ENCODE results near the gene PFKFB4. TPM values are rescaled to one million over a fixed set of nuclear protein-coding genes. Genes with fewer than 3 reads are reported as not detected.

Gene PFKFB4
- total RNA-seq, 1 donor from 2014 or later, result 19.2 TPM

DNA sequence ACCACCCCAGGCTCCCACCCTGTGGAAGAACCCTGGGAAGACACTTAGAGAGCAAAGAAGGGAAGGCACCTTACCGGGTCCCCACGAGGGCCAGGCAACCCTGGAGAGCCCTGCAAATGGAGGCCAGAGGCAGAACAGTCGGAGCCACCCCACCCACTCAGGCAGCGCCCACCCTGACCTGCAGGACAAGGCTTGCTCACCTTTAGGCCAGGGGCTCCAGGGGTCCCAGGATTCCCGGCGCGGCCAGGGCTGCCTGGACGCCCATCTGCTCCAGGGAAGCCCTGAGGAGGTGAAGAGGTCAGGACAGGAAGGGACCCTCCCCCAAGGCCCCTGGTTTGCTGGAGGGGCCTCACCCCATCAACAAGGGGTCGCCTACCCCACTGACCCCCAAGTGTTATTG, 28.2 kb upstream of the PFKFB4 start:
- DNase-seq, result no peak

DNA sequence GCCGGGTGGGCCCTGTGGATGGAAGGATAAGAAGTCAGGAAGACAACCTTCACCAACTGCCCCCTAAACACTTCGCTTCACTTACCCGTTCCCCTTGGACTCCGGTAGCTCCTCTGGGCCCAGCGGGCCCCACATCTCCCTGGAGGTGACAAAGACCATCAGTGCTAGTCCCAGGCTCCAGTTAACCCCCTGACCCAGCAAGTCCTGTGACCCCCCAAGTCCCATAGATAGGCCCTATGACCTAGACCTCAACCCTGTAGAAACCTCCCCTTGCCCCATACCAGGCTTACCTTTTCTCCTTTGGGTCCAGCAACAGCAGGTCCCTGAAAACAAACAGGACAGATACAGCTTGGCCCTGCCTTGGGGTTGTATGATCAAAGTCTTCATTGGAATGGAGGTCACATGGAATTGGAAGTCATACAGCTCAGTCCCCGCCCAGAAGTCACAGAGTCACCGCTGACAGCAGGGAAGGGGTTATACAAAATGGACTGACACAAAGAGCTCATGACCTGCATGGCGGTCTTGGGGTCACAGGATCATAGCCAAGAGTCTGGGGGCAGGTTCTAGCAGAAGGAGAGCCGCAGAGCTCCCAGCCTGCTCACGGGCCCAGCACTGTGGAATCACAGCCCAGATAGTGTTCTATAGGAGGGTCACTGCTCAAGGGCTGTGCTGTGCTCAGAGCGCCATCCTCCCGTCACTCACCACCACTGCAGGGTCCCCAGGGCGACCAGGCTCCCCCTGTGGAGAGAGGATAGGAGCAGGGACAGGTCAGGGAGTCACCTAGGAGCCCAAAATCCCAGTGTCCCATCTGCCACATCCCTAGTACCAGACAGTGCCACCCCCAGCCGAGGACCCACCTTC, 25.2 kb upstream of the PFKFB4 start:
- no peak for DNase-seq

DNA sequence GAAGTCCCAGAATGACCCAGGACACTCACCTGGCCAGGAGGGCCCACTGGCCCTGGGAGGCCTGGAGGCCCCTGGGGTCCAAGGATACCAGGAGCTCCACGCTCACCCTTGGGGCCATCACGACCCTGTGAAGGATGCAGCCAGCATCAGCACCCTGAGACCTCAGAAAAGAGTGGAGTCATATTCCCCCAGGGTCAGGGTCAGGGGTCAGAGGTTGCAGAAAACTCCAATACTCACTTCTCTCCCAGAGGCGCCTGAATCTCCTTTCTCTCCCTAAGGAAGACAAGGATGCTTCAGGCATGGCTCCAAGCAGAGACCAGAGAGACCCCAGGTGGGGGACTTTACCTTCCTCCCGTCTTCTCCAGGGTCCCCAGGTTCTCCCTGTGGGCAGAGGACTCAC, 20.0 kb upstream of the PFKFB4 start:
- no peak for DNase-seq

DNA sequence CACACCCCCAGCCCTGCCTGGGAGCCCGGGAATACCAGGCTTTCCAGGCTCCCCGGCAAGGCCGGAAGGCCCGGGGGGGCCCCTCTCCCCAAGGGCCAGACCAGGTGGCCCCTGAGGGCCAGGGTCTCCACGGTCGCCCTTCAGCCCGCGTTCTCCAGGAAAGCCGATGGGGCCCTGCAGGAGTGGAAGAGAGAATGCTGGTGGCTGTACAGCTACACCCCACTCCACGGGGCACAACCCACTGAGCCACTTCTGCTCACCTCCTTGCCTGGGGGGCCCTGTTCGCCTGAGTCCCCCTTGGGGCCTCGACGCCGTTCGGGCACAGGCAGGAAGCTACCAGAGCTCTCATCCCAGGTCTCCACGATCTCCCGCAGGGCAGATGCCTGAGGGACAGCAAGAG, 18.8 kb upstream of the PFKFB4 start:
- DNase-seq, result no peak

DNA sequence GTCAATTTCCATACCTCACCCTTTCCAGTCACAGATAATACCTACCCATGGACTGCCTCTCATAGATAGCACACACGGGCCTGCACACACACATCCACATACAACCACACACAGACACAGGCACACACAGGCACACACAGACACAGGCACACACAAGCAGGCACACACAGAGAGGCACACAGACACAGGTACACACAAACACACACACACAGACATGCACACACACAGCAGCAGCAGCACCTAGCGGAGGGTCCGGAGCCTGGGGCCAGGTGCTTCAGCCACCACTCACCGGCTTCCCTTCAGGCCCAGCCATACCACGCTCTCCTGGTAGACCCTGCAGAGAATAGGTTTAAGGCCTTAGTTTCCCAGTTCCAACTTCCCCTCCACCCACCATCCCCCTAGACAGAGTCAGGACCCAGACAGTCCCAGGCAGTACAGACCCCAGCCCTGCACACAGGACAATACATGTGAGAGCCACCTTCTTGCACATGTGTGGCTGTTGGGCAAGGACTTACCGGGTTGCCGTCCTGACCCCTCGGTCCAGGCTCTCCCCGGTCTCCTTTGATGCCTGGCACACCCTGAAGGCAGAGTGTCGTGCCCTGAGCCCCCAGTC, 17.5 kb upstream of the PFKFB4 start:
- no peak for DNase-seq

DNA sequence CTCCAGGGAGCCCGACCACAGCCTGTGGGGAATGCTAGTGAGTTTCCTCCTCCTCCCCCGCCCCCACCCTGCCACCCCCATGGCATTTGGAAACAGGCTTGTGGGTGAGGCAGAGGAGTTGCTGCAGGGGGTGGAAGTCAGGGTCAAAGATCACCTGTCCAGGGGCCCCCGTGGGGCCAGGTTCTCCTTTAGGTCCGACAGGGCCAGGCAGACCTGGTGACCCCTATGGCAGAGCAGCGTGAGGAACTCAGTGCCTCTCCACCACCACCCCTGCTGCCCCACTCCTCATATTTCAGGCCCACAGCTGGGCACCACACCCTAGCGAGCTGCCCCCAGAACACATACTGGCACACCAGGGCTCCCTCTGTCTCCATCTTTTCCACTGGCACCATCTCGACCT, 15.9 kb upstream of the PFKFB4 start:
- no peak for DNase-seq

DNA sequence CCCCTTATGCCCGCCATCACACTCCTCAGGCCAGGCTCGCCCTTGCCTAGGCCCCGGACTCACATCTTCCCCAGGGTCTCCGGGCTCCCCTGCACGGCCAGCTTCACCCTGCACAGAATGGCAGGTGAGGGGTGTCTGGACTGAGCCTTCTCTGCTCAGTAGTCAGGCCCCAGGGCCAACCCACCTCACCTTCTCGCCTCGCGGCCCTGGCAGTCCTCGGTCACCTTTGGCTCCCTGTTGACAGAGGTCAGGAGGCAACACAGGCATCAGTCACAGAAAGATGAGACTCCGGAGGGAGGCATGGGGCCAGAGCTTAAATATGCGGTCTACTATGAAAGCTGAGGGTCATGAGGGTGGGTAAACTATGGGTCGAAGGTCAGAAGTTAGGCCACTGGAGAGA, 15.3 kb upstream of the PFKFB4 start:
- DNase-seq, result no peak

DNA sequence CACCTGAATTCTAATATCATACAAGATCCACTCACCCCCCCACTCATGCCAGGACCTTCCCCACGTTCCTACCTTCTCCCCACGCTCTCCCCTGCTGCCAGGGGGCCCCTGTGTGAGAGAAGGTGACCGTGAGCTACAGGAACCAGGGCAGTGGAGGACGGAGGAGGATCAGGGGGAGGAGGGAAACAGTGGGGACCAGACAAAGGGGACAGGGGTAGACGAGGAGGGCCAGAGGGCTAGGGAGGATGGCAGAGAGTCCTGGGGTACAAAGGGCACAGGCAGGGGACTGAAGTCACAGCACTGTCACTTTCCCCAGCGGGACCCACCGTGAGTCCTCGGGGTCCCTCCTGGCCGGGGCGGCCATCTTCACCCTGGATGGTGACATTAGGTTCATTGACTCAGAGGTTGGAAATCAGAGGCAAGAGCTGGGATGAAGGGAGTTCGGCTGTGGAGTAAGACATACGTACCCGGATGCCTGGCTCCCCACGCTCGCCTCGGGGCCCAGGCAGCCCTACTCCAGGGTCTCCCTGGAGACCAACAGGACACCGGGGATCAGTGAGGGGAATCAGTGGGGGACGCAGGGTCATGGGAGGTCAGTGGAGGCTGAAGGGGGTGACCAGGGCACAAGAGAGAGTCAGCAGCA, 13.3 kb upstream of the PFKFB4 start:
- DNase-seq, result no peak

DNA sequence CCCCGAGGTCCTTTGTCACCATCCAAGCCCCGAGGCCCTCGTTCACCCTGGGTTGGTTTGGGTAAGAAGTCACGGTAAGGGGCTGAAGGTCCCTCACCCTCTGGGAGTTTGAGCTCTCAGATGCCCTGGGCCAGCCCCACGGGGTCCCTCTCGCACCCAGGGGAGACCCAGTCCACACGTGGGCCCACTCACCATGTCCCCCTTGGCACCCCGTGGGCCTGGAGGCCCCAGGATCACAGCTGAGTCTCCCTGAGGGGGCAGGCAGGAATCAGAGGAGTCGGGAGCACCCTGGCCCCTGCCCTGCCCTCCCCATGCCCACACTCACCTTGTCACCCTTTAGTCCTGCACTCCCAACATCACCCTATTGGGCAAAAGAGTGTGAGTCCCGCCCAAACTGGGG, 12.8 kb upstream of the PFKFB4 start:
- DNase-seq, result no peak

DNA sequence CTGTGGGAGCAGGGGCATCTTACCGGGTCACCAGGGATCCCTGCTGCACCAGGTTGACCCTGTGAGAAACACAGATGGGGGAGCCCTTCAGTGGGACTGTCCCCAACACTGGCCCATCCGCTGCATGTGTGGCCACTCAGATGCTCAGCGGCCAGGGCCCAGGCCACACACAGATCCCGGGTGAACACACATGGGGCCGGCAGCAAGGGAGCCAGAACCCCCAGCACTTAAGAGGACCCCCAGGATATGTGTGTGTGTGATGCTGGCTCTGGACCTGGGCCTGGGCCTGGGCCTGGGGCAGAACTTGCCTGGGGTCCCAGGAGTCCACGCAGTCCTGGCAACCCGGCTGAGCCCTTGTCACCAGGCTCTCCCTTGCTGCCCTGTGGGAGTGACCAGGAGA, 11.9 kb upstream of the PFKFB4 start:
- DNase-seq, result no peak

DNA sequence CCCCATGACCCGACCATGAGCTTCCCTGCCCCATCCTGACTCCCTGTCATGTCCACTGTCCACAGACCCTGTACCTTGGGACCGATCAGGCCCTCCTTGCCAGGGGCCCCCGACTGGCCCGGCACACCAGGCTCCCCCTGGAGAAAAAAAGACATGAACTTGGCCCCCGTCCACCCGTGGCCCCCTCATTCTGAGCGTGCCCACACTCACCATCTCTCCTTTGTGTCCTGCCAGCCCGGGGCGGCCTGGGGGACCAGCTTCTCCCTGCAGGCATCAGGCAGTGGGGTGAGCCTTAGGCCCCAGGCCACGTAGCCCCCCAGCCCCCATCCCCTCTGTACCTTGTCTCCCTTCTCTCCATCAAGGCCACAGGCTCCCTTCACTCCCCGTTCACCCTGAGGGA, 10.9 kb upstream of the PFKFB4 start:
- DNase-seq, result no peak

DNA sequence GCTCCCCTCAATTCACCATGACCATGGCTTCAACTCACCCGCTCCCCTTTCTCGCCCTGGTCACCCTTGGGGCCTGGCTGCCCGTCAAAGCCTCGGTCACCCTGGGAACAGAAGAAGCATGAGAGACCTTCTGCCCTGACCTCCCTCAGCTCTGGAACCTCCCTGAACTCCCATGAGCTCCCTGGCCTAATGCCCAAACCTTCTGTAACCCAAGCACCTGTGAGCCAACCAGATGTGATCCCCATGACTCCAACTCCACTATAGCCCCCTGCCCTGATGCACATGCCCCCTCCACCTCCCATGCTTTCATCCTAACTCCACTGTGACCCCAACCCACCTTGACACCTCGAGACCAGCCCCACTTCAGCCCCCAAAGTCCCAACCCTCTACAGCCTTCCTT, 10.5 kb upstream of the PFKFB4 start:
- DNase-seq, result no peak

DNA sequence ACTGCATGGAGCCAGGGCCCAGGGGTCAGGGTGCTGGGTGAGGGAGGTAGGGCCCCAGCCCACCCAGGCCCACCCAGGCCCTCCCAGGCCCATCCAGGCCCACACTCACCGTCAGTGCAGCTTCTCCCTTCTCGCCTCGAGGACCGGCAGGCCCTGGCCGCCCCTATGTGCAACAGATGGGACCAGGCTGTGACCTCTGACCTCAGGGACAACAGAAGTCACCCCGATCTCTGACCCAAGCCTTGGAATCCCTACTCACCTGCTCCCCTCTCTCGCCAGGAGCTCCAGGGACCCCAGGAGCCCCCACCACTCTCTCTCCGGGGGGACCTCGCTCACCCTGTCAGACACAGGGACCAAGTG, 9.8 kb upstream of the PFKFB4 start:
- DNase-seq, result no peak

DNA sequence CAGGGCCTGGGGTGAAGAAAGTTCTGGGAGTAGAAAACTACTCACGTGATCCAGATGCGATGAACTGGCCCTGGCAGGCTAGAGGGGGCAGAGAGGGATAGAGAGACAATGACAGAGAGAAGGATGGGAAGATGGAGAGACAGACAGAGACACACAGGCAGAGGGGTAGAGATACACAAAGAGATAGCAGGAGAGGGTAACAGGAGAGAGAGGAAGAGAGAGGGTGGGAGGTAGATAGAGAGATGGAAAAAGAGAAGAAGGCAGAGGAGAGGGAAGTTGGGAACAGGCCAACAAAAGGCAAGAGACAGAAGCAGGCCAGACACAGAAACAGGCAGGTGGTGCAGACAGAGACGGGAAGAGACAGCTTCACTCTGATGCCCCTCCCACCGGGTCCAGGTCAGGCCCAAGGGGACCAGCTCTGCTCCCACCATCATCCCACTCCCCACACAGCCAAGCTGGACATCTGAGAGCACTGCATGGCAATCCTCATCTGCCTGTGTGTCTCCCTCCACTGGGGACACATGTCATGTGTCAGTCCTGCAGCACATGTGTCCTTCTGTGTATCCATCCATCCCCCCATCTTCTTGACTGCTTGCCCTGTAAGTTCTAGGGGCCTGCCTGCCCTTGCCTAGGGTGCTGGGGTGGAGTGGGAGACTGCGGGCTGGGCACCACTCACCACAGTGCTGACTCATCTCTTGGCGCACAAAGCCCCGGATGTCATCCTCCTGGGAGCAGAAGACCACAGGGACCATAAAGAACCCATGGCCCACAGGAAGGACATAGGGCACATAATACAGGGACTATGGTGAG, 9.2 kb upstream of the PFKFB4 start:
- no peak for DNase-seq

DNA sequence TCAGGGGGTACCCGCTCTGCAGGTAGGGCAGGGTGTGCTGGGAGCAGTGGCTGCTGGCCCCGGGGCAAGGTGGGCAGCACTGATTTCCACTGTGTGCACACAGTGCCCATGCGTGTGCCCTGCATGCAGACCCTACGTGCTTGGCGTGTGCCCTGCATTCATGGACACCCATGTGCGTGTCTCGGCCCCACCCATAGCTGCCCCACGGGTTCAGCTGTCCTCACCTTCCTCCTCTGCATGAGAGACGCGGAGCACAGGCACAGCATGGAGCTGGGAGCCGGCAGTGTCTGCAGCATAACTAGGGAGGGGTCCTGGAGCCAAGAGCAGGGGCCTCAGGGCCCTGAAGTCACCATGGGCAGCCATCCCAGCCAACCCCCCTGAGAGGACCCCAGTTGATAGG, 8.6 kb upstream of the PFKFB4 start:
- no peak for DNase-seq

DNA sequence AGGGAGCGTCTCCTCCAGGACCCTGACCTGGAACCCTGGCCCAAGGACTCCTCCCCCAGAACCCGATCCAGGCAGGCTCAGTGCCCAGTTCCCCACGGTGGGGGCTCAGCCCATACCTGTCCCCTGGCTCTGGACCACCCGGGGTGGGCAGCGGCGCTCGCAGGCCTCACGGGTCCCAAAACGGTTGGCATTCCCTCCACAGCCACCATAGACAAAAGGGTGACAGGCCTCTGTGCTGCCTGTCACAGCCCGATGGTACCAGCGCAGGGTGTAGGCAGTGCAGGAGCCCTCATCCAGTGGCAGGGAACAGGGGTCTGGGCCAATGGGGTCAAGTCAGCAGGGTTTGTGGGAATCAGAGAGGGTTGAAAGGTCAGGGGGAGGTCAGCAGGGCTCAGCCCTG, 8.1 kb upstream of the PFKFB4 start:
- no peak for DNase-seq

DNA sequence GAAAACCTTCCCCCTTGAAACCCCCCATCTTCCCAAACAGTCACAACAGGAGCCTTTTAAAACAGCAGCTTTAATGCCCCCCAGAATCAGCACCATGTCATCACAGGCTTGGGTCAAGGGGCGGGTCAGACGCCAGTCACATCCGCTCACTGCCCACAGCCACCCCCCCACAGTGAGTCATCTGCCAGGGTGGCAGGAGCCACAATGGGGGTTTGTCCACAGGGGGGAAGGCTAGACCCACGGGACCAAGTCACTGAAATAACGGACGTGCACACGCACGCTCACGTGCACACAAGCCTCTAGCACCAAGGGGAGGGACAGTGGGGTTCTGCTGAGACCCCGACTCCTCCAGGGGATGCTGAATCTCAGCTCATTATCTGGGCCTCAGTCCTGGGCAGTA, 7.4 kb upstream of the PFKFB4 start:
- DNase-seq, result peak; percentile 66

DNA sequence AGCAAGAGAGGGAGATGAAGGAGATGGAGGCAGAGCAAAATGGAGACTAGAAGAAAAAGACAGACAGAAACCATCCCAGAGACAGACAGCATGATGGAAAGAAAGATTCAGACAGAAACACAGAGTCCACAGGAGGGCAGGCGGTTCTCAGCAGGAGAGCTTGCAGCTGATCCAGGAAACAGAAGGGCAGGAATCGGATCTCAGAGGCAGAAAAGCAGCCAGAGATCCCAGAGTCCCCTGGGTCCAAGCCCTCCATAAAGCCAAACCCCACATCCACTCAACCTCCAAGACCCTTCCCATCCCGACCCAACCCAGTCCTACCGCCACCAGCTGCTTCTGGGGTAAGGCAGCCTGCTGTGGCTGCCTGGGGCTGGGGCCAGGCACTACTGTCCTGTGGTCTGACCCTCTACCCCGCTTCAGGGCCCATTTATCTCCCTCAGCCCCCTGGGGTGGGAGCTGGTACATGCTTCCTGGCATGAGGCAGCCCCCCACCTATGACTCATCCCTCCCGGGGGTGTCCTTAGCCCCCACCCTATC, 6.8 kb upstream of the PFKFB4 start, which contains the start of gene UCN2:
TSS of gene UCN2 (minus strand) at position 400 of the 537 bp plus-strand sequence. CDS start 657 bp downstream, outside the sequence.
- no peak for DNase-seq

DNA sequence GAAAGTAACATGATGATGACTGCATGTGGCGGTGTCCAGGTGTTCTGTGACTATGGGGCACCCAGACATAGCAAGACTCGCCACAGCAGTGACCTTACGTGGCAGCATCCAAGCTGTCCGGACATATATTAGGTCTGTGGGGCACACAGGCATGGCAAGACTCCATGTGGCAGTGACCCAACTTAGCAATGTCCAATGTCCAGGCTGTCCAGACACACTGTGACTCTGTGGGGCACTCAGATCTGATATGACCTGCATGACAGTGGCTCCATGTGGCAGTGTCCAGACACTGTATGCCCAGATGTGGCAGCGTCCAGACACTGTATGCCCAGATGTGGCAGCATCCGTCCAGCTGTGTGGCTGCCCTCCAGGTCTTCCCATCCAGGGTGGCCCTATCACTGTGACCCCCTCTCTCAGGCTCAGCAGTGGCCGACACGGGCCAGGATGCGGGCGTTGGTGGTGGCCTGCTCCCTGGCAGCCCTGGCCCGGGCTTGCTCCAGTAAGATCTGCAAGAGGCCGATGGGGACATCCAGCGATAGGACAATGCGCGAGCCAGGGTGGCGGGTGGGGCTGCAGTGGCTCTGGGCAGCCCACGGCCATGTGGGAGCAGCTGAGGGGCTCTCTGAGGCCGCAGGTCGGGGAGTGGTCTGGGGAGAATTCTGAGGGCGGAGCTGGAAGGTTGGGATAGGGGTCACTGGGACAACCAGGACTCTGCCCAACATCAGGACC, 5.9 kb upstream of the PFKFB4 start:
- DNase-seq, result no peak

DNA sequence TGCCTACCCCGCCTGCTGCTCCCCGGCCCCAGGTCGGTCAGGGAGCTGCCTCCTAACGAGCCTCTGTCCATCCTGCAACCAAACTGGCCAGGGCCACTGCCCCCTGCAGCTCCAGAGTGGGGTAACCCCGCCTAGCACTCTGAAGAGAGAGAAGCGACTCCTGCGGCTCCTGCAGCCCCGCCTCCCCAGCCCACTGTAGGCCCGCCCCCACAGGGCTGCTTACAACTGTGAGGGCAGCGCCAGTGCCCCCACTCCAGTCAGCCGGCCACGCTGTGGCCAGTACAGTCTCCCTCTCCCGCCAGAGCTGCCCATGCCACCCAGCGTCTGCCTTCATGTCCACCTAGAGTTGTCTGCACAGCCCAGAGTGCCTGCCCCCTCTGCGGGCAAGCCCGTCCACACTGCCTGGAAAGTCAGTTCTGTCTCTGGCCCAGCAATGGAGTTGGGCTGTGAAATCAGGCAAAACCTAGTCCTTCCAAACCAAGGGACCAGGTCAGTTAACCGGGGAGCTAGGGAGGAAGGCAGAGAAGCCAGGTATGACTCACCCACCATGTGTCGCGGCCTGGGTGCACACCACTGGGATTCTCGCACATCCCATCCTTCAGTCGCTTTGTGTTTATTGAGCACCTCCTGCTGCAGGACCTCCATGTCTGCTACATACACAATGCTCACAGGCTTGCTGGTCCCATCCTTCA, 4.6 kb upstream of the PFKFB4 start:
- DNase-seq, result no peak

DNA sequence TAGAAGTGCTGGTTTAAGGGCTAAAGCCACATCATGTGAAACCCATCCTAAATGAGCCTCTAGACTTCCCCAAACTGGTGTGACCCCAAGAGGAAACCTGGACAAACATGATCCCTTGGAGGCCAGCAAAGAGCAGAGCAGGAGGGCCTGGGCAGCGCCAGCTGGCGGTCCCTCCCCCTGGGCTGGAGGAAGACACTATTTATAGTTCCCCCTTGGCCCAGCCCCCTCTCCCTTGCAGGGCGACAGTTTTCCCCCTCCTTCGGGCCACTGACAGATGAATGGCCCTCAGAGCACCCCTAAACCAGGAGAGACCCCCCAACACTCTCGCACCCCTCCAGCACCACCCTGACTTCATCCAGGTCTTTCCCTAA, 4.0 kb upstream of the PFKFB4 start:
- no peak for DNase-seq
